GM19463 (cell line): ENCODE measurements around the gene BMP7.

ENCODE experiments used
- ATAC-seq: cut with Tn5 transposase; IDR thresholded peaks from one replicate; pipeline ENCODE4 v1.9.1; 2021; ENCODE audit warnings: mild to moderate bottlenecking, moderate library complexity; ENCODE audit not compliant: unreplicated experiment

The BMP7 gene

DNA sequence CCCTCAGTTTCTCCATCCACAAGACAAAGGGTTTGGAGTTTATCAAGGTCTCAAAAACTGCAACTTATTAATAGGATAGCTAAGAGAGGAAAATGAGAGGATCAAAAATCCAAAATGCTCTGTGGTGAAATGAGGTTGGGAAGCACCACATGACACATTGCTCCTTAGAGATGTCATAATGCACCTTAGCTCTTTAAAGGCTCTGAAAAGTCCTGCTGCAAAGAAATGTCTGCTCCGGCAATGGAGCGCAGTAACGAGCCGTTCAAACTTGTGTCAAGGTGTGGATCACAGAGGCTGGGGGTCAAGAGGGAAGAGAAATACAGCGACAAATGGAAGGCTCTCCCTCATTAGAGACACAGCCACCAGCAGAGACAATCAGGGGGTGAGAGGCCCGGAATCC is 53.1 kb downstream of the BMP7 start:
- no peak for ATAC-seq

DNA sequence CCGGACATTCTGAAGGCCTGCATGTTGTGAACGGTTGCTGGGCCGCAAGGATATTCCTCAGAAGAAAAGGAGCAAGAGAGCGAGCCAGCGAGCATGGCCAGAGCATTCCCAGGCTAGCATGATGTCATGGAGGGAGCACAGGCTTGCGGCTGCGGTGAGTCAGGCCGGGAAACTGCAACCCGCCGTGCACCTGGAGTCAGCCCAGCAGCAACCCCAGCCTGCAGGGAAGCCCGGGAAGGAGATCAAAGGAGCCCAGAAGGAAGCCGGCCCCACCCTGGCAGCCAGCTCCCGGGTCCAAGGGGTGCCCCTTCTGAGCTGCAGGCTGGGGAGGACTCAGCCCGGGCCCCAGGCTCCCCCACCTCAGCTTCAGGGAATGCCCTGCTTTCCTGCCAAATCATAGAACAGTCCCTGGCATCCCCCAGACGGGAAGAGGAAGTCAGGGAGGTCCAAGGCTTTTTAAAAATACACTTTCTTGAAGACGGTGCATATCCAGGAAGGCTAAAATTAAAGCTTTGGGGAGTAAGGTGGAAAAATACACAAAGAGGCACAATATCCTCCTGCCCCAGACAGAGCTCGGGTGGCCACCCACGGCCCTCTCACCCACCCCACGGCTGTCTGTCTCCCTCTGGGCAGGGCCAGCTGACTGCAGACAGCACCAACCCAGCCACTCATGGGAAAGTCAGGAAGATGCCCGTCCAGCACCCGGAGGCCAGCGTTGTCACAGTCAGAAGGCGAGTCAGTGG is 53.7 kb downstream of the BMP7 start:
- ATAC-seq = no peak

DNA sequence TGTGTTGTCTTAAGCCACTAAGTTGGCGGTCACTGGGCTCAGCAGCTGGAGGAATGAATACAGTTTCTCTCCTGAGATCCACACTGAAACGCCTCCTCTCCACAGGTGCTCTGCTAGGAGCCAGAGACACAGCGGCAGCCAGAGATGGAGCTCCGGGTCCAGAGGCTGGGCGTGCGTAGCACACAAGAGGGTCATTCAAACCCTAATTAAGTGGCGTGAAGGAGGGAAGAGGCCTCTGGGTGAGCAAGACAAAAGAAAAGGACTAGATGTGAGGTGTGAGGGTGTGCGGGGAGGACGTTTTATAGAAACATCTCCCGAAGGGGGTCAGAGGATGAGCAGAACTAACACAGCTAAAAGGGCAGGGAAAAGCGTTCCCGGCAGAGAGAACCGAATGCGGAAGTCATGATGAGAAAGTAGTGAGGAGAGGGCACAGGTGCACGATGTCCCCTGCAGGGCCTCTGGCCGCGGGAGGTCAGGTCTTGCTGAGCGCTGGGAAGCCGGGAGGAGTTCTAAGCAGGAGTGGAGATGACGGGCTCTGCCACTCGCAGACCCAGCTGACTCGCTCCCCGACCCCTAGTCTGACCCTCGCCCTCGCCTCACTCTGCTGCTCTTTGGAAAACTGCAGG is 54.4 kb downstream of the BMP7 start:
- ATAC-seq = no peak

- no peak for ATAC-seq
Measured at GRCh38 chr20:57211406-57211805, 55.0 kb downstream of the BMP7 start.

GRCh38 chr20:57210911-57211280 is 55.5 kb downstream of the BMP7 start:
- ATAC-seq = no peak

- no peak for ATAC-seq
Measured at GRCh38 chr20:57210054-57210910, 56.2 kb downstream of the BMP7 start.

- ATAC-seq = no peak
Measured at GRCh38 chr20:57209413-57209812, 57.0 kb downstream of the BMP7 start.

DNA sequence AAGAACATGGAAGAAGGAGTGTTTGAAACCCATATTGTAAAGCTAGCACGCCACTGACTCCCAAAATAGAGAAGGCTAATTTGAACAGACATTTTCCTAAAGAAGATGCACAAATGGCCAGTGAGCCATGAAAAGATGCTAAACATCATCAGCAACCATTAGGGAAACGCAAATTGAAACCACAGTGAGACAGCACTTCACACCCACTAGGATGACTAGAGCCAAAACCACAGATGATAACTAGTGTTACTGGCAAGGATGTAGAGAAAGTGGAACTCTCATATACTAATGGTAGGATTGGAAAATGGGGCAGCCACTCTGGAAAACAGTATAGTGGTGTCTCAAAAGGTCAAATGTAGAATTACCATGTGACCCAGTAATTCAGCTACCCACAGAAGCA is 58.2 kb downstream of the BMP7 start:
- no peak for ATAC-seq

DNA sequence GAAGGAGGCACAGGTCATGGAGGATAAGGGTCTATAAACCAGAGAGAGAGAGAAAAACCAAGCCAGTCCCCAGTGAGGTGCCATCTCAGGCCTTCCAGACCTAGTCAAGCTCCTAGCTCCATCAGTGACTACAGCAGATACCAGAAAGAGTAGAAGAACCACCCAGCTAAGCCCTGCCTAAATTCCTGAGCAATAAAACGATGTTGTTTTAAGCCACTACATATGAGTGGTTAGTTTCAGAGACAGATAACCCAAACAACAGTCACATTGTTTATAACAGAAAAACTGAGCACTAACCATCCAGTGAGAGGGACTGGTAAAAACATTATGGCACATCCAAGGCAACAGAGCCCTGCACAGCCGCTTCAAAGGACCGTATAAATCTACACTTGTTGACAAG is 59.2 kb downstream of the BMP7 start:
- no peak for ATAC-seq

DNA sequence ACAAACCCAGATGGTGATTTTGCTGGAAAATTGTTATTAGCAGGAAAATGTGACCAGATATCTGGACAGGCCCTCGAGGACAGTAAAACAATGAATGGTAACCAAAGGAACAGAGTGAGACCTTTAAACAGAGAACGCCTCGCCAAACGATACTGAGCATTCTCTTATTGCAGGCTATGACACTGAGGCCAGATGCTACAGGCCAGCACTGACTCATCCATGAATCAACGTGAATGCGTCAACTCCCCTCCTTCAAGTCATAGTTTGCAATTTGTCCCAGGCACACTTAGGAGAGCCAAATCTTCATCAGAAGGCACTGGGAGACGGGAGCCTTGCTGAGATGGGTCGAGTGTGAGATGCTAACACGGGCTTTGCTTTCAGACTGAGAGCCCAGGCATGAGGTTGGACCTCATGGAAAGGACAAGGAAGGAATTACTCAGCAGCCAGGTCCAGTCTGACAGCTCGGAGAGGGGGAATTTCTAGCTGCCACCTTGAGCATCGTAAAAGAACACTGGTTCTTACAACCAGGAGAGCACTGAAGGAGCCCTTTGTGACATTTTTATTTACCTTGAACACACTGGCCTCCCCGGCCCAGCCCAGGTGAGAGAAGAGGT is 60.7 kb downstream of the BMP7 start:
- no peak for ATAC-seq

- no peak for ATAC-seq
Measured at GRCh38 chr20:57203986-57204385, 62.5 kb downstream of the BMP7 start.

- no peak for ATAC-seq
Measured at GRCh38 chr20:57203204-57203603, 63.2 kb downstream of the BMP7 start.

DNA sequence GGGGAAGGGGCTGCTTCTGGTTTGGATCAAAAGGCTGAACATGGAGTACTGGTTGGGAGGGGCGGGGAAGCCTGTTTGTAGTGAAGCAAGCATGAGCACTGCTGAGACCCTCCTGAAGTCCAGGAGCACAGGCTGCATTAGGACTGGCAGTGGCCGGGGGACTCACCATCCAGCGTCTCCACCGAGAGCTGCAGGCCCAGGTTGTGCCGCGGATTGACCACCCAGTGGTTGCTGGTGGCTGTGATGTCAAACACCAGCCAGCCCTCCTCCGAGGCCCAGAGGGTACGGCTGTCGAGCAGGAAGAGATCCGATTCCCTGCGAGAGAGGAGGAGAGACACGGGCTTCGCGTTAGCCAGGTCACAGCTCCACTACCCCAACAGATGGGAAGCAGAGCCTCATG is 64.1 kb downstream of the BMP7 start:
- no peak for ATAC-seq

GRCh38 chr20:57200882-57201695 is 65.4 kb downstream of the BMP7 start:
- ATAC-seq = no peak

GRCh38 chr20:57199656-57200405 is 66.6 kb downstream of the BMP7 start:
- no peak for ATAC-seq

GRCh38 chr20:57198132-57199072 is 68.0 kb downstream of the BMP7 start:
- ATAC-seq = no peak

DNA sequence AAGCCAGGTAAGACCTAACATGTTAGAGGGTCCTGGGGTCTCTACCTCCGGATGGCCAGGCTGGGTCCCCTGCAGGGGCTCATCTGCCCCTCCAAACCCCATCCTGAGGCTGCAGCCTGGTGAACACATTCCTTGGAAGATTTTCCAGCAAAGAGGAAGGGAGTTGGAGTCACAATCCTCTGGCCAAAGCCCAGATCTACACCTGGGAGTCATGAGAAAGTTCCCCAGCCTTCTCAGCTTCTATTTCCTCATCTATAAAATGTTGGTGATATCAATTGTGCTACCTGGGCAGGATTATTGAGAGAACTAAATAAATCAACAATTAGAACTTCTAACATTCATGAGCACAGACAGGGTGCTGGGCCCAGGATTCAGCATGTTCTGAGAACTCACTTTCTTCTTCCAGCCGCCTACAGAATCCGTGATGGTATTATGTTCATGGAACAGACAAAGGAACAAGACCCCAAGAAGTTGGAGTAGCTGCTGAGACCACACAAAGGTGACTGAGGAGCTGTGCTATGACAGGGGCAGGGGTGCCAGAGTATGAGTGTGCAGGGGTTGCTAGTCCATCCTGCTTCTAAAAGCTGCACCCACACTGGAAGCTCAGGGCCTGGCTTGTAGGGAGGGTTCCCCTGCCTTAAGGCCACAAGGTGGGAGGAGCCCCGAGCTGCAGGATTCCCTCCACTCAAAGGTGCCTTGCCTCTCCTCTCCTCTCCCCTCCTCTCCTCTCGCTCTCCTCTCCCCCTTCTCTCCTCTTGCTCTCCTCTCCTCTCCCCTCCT is 68.9 kb downstream of the BMP7 start:
- no peak for ATAC-seq

DNA sequence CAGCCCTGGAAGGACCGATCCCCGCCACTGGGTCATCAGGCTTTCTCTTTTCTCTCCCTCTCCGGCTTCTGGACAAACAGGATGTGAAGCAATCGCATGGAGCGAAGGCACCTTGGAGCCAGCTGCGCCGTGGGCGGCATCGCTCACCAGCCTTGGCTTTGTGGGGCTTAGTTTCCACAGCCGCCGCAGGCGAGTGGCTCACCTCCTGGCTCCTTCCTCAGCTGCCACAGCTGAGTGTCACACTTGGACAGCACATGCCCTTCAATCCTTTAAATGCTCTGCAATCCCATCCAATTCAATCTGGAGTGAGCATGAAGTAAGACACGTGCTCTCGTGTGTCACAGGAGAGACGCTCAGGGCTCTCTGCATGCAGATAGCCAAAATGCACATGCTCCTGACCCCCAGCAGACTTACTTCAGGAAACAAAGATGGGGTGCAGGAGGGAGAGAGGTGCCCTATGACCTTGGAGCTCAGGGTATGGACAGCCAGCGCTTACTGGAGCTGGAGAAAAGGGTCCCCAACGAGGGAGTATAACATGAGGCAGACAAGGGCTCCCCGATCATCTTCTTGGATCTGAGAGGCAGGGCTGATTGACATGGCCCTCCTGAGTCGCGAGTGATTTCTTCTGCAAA is 70.9 kb downstream of the BMP7 start:
- ATAC-seq = no peak
